H1 (cell line): ENCODE measurements around the gene CERS3. TPM values are rescaled to one million over a fixed set of nuclear protein-coding genes. Genes with fewer than 3 reads are reported as not detected.

Experiments
- CTCF ChIA-PET: fragments of 300-600 bp; sonication (Branson Sonifier 250); formaldehyde crosslinking; loops from one replicate; lab custom pipeline; 2021; ENCODE audit not compliant: partially characterized antibody; lab: Charles Lee
- POLR2A ChIA-PET: fragments of 300-600 bp; sonication (Branson Sonifier 250); formaldehyde crosslinking; loops from one replicate; lab custom pipeline; 2021; ENCODE audit warnings: inconsistent platforms; ENCODE audit not compliant: partially characterized antibody; lab: Charles Lee
- DNase-seq, 2 experiments: peaks; one replicate each; pipeline versions ENCODE4 v3.0.0 to v3.0.0-alpha.2; 2010 to 2022; ENCODE audit warnings: low spot score in 2 of 2, low read depth in 1 of 2, mixed read lengths in 1 of 2
- FAIRE-seq: peaks from 2 replicates; lab custom pipeline; 2011; peaks lifted over from hg19 to GRCh38; lab: Jason Lieb, UNC
- H2AFZ ChIP-seq: 2 replicates; pipeline ENCODE4 v1.8.1; 2012; ENCODE audit warnings: low read length, inconsistent platforms
- H2AK5ac ChIP-seq: 2 replicates; pipeline ENCODE4 v1.6.1; 2013; ENCODE audit warnings: low read depth, low read length
- H2BK120ac ChIP-seq: replicated peaks from 2 replicates; pipeline ENCODE3; 2013; ENCODE audit warnings: low read depth, low read length, inconsistent platforms
- H2BK12ac ChIP-seq: 2 replicates; pipeline ENCODE4 v1.6.1; 2013; ENCODE audit warnings: low read depth, low read length
- H2BK15ac ChIP-seq: 2 replicates; pipeline ENCODE4 v1.6.1; 2013; ENCODE audit warnings: low read length
- H2BK20ac ChIP-seq: 2 replicates; pipeline ENCODE4 v1.6.1; 2013; ENCODE audit warnings: low read length
- H2BK5ac ChIP-seq: 2 replicates; pipeline ENCODE4 v1.6.1; 2013; ENCODE audit warnings: low read depth, low read length
- H3K14ac ChIP-seq: 2 replicates; pipeline ENCODE4 v1.6.1; 2013; ENCODE audit warnings: inconsistent platforms; ENCODE audit not compliant: insufficient read length
- H3K18ac ChIP-seq: 2 replicates; pipeline ENCODE4 v1.6.1; 2013; ENCODE audit warnings: low read length; ENCODE audit errors: extremely low read depth
- H3K23ac ChIP-seq: 2 replicates; pipeline ENCODE4 v1.6.1; 2013; ENCODE audit warnings: inconsistent platforms; ENCODE audit not compliant: insufficient read length
- H3K23me2 ChIP-seq: 2 replicates; pipeline ENCODE4 v1.6.1; 2013; ENCODE audit warnings: low read depth, low read length
- H3K27ac ChIP-seq: 2 replicates; pipeline ENCODE4 v1.6.1; 2011; ENCODE audit warnings: low read depth, low read length, inconsistent platforms
- H3K27me3 ChIP-seq, 4 experiments: replicated peaks in 1 of 4; 1 replicate in 1 of 4; 2 replicates in 3 of 4; pipeline versions ENCODE4 v1.6.1 to v1.8.1; 2011 to 2013; ENCODE audit warnings: low read length in 3 of 4, mild to moderate bottlenecking in 3 of 4, inconsistent platforms in 2 of 4, mixed read lengths in 2 of 4, moderate library complexity in 1 of 4; ENCODE audit not compliant: control insufficient read depth in 3 of 4, insufficient read depth in 3 of 4; ENCODE audit errors: extremely low read depth in 1 of 4
- H3K36me3 ChIP-seq, 4 experiments: 2 replicates each; pipeline versions ENCODE4 v1.6.1 to v1.8.1; 2011 to 2013; ENCODE audit warnings: mild to moderate bottlenecking in 4 of 4, low read length in 3 of 4, moderate library complexity in 2 of 4, control low read depth in 1 of 4, inconsistent platforms in 1 of 4; ENCODE audit not compliant: insufficient read depth in 4 of 4, control insufficient read depth in 2 of 4
- H3K4ac ChIP-seq: replicated peaks from 2 replicates; pipeline ENCODE3; 2013; ENCODE audit warnings: low read length, low read depth, mixed read lengths, inconsistent platforms; ENCODE audit not compliant: insufficient read length
- H3K4me1 ChIP-seq, 4 experiments: replicated peaks in 1 of 4; 1 replicate in 1 of 4; 2 replicates in 3 of 4; pipeline versions ENCODE4 v1.6.1 to v1.8.1; 2011 to 2013; ENCODE audit warnings: low read length in 3 of 4, inconsistent platforms in 2 of 4, mixed read lengths in 1 of 4; ENCODE audit not compliant: insufficient read depth in 4 of 4, control insufficient read depth in 3 of 4
- H3K4me2 ChIP-seq, 2 experiments: 2 replicates each; pipeline versions ENCODE4 v1.6.1 to v1.8.1; 2011 to 2013; ENCODE audit warnings: low read depth in 2 of 2, low read length in 2 of 2, control low read depth in 1 of 2, inconsistent platforms in 1 of 2, mild to moderate bottlenecking in 1 of 2; ENCODE audit not compliant: insufficient read depth in 1 of 2
- H3K4me3 ChIP-seq, 4 experiments: fragments of 200-600, 300-600 bp in 1 of 4; sonication (generic), shearing (Covaris generic), sonication (Bioruptor Twin) in 1 of 4; 2 replicates each; pipeline versions ENCODE4 v1.5.1 to v1.8.1; 2011 to 2016; ENCODE audit warnings: low read length in 4 of 4, low read depth in 3 of 4, control low read depth in 2 of 4, inconsistent platforms in 2 of 4, mild to moderate bottlenecking in 2 of 4, mixed read lengths in 1 of 4, moderate library complexity in 1 of 4; ENCODE audit not compliant: insufficient read depth in 2 of 4; ENCODE audit errors: extremely low read depth in 1 of 4
- H3K56ac ChIP-seq: replicated peaks from 2 replicates; pipeline ENCODE3; 2013; ENCODE audit warnings: low read depth, mild to moderate bottlenecking, mixed read lengths, low read length, inconsistent platforms; ENCODE audit not compliant: insufficient read length
- H3K79me1 ChIP-seq: 2 replicates; pipeline ENCODE4 v1.6.1; 2013; ENCODE audit warnings: low read depth, low read length, control low read depth
- H3K79me2 ChIP-seq, 2 experiments: 2 replicates each; pipeline versions ENCODE4 v1.6.1 to v1.8.1; 2012 to 2013; ENCODE audit warnings: low read length in 2 of 2, mild to moderate bottlenecking in 2 of 2, inconsistent platforms in 1 of 2; ENCODE audit not compliant: insufficient read depth in 2 of 2, control insufficient read depth in 1 of 2
- H3K9ac ChIP-seq, 4 experiments: replicated peaks in 1 of 4; 1 replicate in 1 of 4; 2 replicates in 3 of 4; pipeline versions ENCODE4 v1.6.1 to v1.8.1; 2011 to 2013; ENCODE audit warnings: low read depth in 3 of 4, low read length in 3 of 4, control low read depth in 2 of 4, mild to moderate bottlenecking in 2 of 4, moderate library complexity in 2 of 4, inconsistent platforms in 1 of 4; ENCODE audit errors: extremely low read depth in 1 of 4
- H3K9me3 ChIP-seq, 2 experiments: 2 replicates each; pipeline versions ENCODE4 v1.6.1 to v1.8.1; 2012 to 2013; ENCODE audit warnings: mild to moderate bottlenecking in 2 of 2, moderate library complexity in 2 of 2, control low read depth in 1 of 2, inconsistent platforms in 1 of 2, low read depth in 1 of 2, low read length in 1 of 2, mixed read lengths in 1 of 2; ENCODE audit not compliant: insufficient read depth in 2 of 2
- H4K20me1 ChIP-seq, 2 experiments: replicated peaks in 1 of 2; 2 replicates each; pipeline versions ENCODE3 to v1.8.1; 2011 to 2013; ENCODE audit warnings: inconsistent platforms in 2 of 2, low read length in 2 of 2, mild to moderate bottlenecking in 1 of 2; ENCODE audit not compliant: insufficient read depth in 2 of 2, control insufficient read depth in 1 of 2
- H4K5ac ChIP-seq: 2 replicates; pipeline ENCODE4 v1.6.1; 2013; ENCODE audit warnings: low read length, low read depth, mixed read lengths, inconsistent platforms; ENCODE audit not compliant: insufficient read length
- H4K8ac ChIP-seq: 2 replicates; pipeline ENCODE4 v1.8.0; 2013; ENCODE audit warnings: mild to moderate bottlenecking, moderate library complexity, low read length, inconsistent platforms; ENCODE audit not compliant: insufficient read depth; ENCODE audit errors: extremely low read depth
- H4K91ac ChIP-seq: replicated peaks from 2 replicates; pipeline ENCODE3; 2013; ENCODE audit warnings: low read length, mixed read lengths, inconsistent platforms; ENCODE audit not compliant: insufficient read length
- EZH2 ChIP-seq: fragments of 200-600 bp; sonication (generic); IDR thresholded peaks from 2 replicates; pipeline ENCODE4 v1.7.1; 2012; ENCODE audit warnings: low read depth, mild to moderate bottlenecking, moderate library complexity, low read length, inconsistent platforms; ENCODE audit not compliant: severe bottlenecking
- MAX ChIP-seq: IDR thresholded peaks from 2 replicates; pipeline ENCODE4 v1.6.1; 2012; ENCODE audit warnings: inconsistent platforms
- TBP ChIP-seq: IDR thresholded peaks from 2 replicates; pipeline ENCODE4 v1.6.1; 2011; ENCODE audit warnings: low read depth, low read length, improper control_type of control experiment
- WGBS, 2 experiments: shearing (Covaris generic) in 1 of 2; methylation state at CpG; one replicate each; pipeline versions ENCODE4 v1.1.6 to v1.1.7; 2013 to 2015; ENCODE audit warnings: low lambda C conversion rate in 2 of 2, mixed read lengths in 2 of 2, inconsistent platforms in 1 of 2, low coverage in 1 of 2, missing lambda C conversion rate in 1 of 2; ENCODE audit not compliant: insufficient replicate concordance in 2 of 2, insufficient coverage in 1 of 2, insufficient read length in 1 of 2; ENCODE audit errors: extremely low coverage in 1 of 2, missing lambda C conversion rate in 1 of 2; 5-methylcytosine and 5-hydroxymethylcytosine counted together
- polyA plus RNA-seq, 7 experiments: library from polyadenylated mRNA; depleted of rRNA in 3 of 7; stranded (reverse) in 5 of 7; unstranded in 2 of 7; fragments of >200 nt in 5 of 7; fragments of 200-250 nt in 2 of 7; gene quantifications; 1 replicate in 5 of 7; 2 replicates in 1 of 7; 4 replicates in 1 of 7; pipeline versions ENCODE4 v1.2.1 to v1.2.3, GENCODE V29; 2011 to 2013; ENCODE audit warnings: missing spikeins in 2 of 7, mixed read lengths in 2 of 7
- total RNA-seq: library from RNA; stranded (reverse); fragmentation: NEBNext Ultra II Directional; extraction: Animal tissue kit (Norgen Biotek cat#: 25700); gene quantifications from 2 replicates; pipeline ENCODE4 v1.2.1, GENCODE V29; 2021

The CERS3 gene
- total and polyA plus RNA-seq, 2 of the 8 experiments (the other 6 are each of a cell fraction or from before 2014, with no cell fraction given): 0.62 TPM; not detected in 1

- Histone ChIP-seq H4K5ac (no peak overlapping the region), H3K27me3 (no peaks in the 10 kb centered on the region), H3K4me1 (no peaks in the 10 kb centered on the region), H2BK5ac (no peak overlapping the region), H2AK5ac (no peak overlapping the region), H3K36me3 (peaks cover 0 to 4% (median 0%) of the 10 kb centered on the region in 4 experiments; a peak in 2 of 8 replicates), H3K4me2 (no peak overlapping the region), H3K23me2 (no peaks in the 10 kb centered on the region), H3K79me2 (no peaks in the 10 kb centered on the region), H3K23ac (no peak overlapping the region), H2BK20ac (no peak overlapping the region), H3K9ac (no peak overlapping the region), H3K79me1 (no peaks in the 10 kb centered on the region), H2BK12ac (no peak overlapping the region), H3K9me3 (no peaks in the 10 kb centered on the region), H4K8ac (no peak overlapping the region), H3K4me3 (no peak overlapping the region), H2BK120ac (no peak overlapping the region), H4K20me1 (no peaks in the 10 kb centered on the region), H3K56ac (no peak overlapping the region), H3K4ac (no peak overlapping the region), H4K91ac (no peak overlapping the region), H2AFZ (no peak overlapping the region), H3K18ac (no peak overlapping the region), H3K27ac (no peak overlapping the region), H2BK15ac (no peak overlapping the region), H3K14ac (no peak overlapping the region)
- FAIRE-seq (no peak), DNase-seq (no peak)
- WGBS, 2 experiments: 79% methylated on average over 4 of the region's 4 CpGs; no CpG with 5 or more reads in 1 of the 2 experiments
- CTCF ChIA-PET: interaction anchor here (0.6 to 3.1 kb wide), 9 partner anchors 9 to 1042 kb away, joined by 3 to 8 read pairs (median 3); no protein-coding TSS in a partner anchor
- TF ChIP-seq EZH2 (no peak), TBP (no peak), MAX (no peak)
- POLR2A ChIA-PET: no interaction called here
Observed at GRCh38 chr15:100572362-100572983, 43.7 kb upstream of the CERS3 start.
